A673 (cell line): ENCODE results near the gene DLGAP1. TPM values are rescaled to one million over a fixed set of nuclear protein-coding genes. Genes with fewer than 3 reads are reported as not detected.

ENCODE experiments used
- BruUV-seq: library from RNA; stranded (reverse); fragments of 400-500 nt; replicated peaks from 2 replicates; lab custom pipeline; 2021; lab: Mats Ljungman, UMichigan
- CTCF ChIA-PET: fragments of 300-600 bp; sonication (Branson Sonifier 250); formaldehyde crosslinking; loops from one replicate; lab custom pipeline; 2022; ENCODE audit warnings: antibody characterized with exemption; lab: Charles Lee
- POLR2A ChIA-PET: fragments of 300-600 bp; sonication (Branson Sonifier 250); formaldehyde crosslinking; loops from one replicate; lab custom pipeline; 2022; ENCODE audit warnings: antibody characterized with exemption; ENCODE audit not compliant: low non-redundant PET; lab: Charles Lee
- DNase-seq: peaks from one replicate; pipeline ENCODE4 v3.0.0-alpha.2; 2015; ENCODE audit warnings: low spot score
- H3K27ac ChIP-seq: fragments of 200-600 bp; sonication (generic); 2 replicates; pipeline ENCODE4 v1.5.1; 2016; ENCODE audit warnings: mixed run types, low read depth, mild to moderate bottlenecking, mixed read lengths, antibody characterized with exemption, low read length; ENCODE audit not compliant: poor library complexity, severe bottlenecking
- H3K27me3 ChIP-seq: fragments of 200-600 bp; sonication (generic); replicated peaks from 2 replicates; pipeline ENCODE4 v1.6.1; 2017; ENCODE audit warnings: mixed run types, low read depth, mild to moderate bottlenecking, mixed read lengths, antibody characterized with exemption, low read length; ENCODE audit not compliant: insufficient read depth, poor library complexity
- H3K36me3 ChIP-seq: fragments of 200-600 bp; sonication (generic); 2 replicates; pipeline ENCODE4 v1.6.1; 2016; ENCODE audit warnings: mixed run types, mild to moderate bottlenecking, mixed read lengths, antibody characterized with exemption, low read length; ENCODE audit not compliant: insufficient read depth, poor library complexity, severe bottlenecking
- H3K4me1 ChIP-seq: fragments of 200-600 bp; sonication (generic); 2 replicates; pipeline ENCODE4 v1.6.1; 2017; ENCODE audit warnings: mixed run types, mild to moderate bottlenecking, mixed read lengths, antibody characterized with exemption, low read length; ENCODE audit not compliant: insufficient read depth, poor library complexity, severe bottlenecking
- H3K4me3 ChIP-seq: fragments of 200-600 bp; sonication (generic); 2 replicates; pipeline ENCODE4 v1.5.1; 2016; ENCODE audit warnings: low read depth, mixed run types, mild to moderate bottlenecking, mixed read lengths, low read length; ENCODE audit not compliant: poor library complexity, severe bottlenecking
- H3K9me3 ChIP-seq: fragments of 200-600 bp; sonication (generic); 2 replicates; pipeline ENCODE4 v1.6.1; 2016; ENCODE audit warnings: mixed run types, low read depth, mild to moderate bottlenecking, mixed read lengths, antibody characterized with exemption, low read length; ENCODE audit not compliant: poor library complexity, severe bottlenecking
- EZH2 ChIP-seq: fragments of 200-600 bp; sonication (generic); IDR thresholded peaks from 2 replicates; pipeline ENCODE4 v1.6.1; 2017; ENCODE audit warnings: borderline replicate concordance, low read depth, mild to moderate bottlenecking, mixed read lengths, antibody characterized with exemption, low read length; ENCODE audit not compliant: poor library complexity, severe bottlenecking
- intact Hi-C: fragments of 100-400 bp; cut with micrococcal nuclease; formaldehyde crosslinking; loops from one replicate; pipeline ENCODE4 v1.10.0; 2022; ENCODE audit not compliant: unreplicated experiment
- total RNA-seq: library from RNA; stranded (reverse); gene quantifications from 2 replicates; pipeline ENCODE4 v1.2.3, GENCODE V29; 2021
- TF ChIP-seq, protein P1 (sequence below): fragments of 300-800, 200-600 bp; sonication (generic); conservative IDR thresholded peaks from 2 replicates; pipeline ENCODE4 v1.5.1; 2017; ENCODE audit warnings: low read depth, mild to moderate bottlenecking, antibody characterized with exemption, low read length, moderate library complexity, mixed read lengths

The DLGAP1 gene
- total RNA-seq, 1 experiment from 2014 or later, result 135 TPM

DNA sequence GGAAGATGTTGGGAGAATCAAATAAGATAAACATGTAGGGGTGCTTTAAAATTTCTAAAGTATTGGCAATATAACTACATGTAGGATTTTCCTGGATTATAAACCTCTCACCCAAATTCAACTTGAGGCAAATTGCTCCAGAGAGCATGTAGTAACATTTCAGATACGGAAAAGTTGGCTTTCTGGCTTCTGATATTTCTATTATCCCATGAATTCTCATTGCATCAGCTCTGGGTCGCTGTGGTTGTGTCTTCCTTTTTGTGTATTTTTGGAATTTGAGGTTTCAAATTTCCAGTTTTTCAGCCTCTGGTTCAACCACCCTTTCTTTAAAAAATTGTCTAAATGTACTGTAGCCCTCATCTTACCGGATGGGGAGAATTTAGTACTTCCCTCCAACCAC lies 972.8 kb downstream of the DLGAP1 start:
- H3K4me3 ChIP-seq, result no peak overlapping the region
- H3K9me3 ChIP-seq, result no peaks in the 10 kb centered on the region
- BruUV-seq, result no TSS peak
- no peak overlapping the region for H3K27ac ChIP-seq
- no peaks in the 10 kb centered on the region for H3K36me3 ChIP-seq
- ChIA-PET POLR2A (interaction anchor here (0.6 kb wide), 1 partner anchor 187 kb away, joined by 11 read pairs; no protein-coding TSS in a partner anchor), CTCF (interaction anchor here (0.6 to 0.9 kb wide), 2 partner anchors 8 to 27 kb away, joined by 4 to 5 read pairs; no protein-coding TSS in a partner anchor)
- H3K4me1 ChIP-seq, result no peaks in the 10 kb centered on the region
- no peak for DNase-seq
- intact Hi-C loops, result no loop called here
- H3K27me3 ChIP-seq, result no peaks in the 10 kb centered on the region
- no peak for TF ChIP-seq EZH2
- TF ChIP-seq, protein P1, sequence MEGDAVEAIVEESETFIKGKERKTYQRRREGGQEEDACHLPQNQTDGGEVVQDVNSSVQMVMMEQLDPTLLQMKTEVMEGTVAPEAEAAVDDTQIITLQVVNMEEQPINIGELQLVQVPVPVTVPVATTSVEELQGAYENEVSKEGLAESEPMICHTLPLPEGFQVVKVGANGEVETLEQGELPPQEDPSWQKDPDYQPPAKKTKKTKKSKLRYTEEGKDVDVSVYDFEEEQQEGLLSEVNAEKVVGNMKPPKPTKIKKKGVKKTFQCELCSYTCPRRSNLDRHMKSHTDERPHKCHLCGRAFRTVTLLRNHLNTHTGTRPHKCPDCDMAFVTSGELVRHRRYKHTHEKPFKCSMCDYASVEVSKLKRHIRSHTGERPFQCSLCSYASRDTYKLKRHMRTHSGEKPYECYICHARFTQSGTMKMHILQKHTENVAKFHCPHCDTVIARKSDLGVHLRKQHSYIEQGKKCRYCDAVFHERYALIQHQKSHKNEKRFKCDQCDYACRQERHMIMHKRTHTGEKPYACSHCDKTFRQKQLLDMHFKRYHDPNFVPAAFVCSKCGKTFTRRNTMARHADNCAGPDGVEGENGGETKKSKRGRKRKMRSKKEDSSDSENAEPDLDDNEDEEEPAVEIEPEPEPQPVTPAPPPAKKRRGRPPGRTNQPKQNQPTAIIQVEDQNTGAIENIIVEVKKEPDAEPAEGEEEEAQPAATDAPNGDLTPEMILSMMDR, result no peak

DNA sequence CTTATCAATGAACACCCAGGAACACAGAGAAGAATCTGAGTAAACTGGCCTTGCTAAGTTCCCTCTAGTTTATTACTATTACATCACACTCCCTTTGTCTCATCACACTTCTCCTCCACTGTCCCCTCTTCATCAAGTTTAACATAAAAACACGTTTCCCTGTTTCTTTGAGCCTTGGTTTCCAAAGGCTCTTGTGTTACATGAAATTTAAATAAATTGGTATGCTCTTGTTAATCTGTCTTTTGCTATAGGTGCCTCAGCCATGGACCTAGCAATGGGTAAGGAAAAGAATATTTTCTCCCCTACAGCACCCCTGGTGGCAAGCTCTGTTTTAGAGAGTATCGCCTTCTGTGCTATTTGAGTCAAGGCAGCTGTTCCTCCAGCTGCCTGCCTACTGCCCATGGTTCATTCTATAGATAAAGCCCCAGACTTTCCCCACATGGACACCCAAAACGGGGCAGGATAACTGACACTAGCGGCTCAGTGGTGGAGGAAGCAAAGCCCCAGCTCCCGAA lies 973.4 kb downstream of the DLGAP1 start:
- H3K36me3 ChIP-seq, result no peaks in the 10 kb centered on the region
- H3K27ac ChIP-seq, result no peak overlapping the region
- intact Hi-C loops, result no loop called here
- DNase-seq, result peak; percentile 69
- no peaks in the 10 kb centered on the region for H3K4me1 ChIP-seq
- CTCF ChIA-PET, result interaction anchor here (0.9 kb wide), 1 partner anchor 27 kb away, joined by 4 read pairs; no protein-coding TSS in a partner anchor
- no TSS peak for BruUV-seq
- no peaks in the 10 kb centered on the region for H3K27me3 ChIP-seq
- no peak overlapping the region for H3K4me3 ChIP-seq
- POLR2A ChIA-PET, result interaction anchor here (0.5 to 0.6 kb wide), 2 partner anchors 34 to 186 kb away, joined by 9 to 11 read pairs; no protein-coding TSS in a partner anchor
- TF ChIP-seq, protein P1, result peak; percentile 80
- no peak for TF ChIP-seq EZH2
- H3K9me3 ChIP-seq, result no peaks in the 10 kb centered on the region

DNA sequence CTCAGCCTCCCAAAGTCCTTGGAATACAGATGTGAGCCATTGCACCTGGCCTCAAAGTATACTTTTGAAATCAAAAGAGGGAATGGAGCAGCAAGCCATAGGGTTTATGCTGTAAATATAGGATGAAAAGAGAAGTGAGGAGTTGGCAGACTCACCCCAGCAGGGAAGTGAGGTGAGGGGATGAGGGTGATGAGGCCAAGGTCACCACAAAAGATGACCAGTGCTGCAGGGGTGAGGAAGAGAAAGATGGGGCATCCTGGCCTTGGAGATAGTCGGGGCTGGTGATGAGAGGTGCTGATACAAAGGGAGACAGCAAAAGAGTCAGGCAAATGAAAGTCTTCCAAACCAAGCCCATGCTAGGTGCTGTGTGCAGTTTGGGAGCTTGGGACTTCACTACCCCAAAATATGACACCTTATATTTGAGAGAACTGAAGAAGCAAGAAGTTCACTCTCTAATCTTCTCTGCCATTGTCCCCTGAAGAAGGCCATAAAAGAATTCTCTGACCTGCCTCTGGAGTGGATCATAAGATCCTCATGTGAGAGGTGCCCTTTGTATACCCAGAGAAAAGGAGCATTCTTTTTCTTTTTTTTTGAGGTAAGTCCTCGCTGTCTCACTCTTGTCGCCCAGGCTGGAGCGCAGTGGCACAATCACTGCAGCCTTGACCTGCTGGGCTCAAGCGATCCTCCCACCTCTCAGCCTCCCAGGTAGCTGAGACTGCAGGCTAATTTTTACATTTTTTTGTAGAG lies 974.1 kb downstream of the DLGAP1 start:
- H3K36me3 ChIP-seq, result no peaks in the 10 kb centered on the region
- H3K27me3 ChIP-seq, result no peaks in the 10 kb centered on the region
- H3K9me3 ChIP-seq, result no peaks in the 10 kb centered on the region
- H3K4me3 ChIP-seq, result no peak overlapping the region
- no peaks in the 10 kb centered on the region for H3K4me1 ChIP-seq
- CTCF ChIA-PET, result interaction anchor here (0.7 kb wide), 1 partner anchor 184 kb away, joined by 3 read pairs; no protein-coding TSS in a partner anchor
- no peak overlapping the region for H3K27ac ChIP-seq
- no peak for DNase-seq
- no TSS peak for BruUV-seq
- no peak for TF ChIP-seq EZH2
- TF ChIP-seq, protein P1, result no peak
- POLR2A ChIA-PET, result interaction anchor here (0.5 kb wide), 1 partner anchor 33 kb away, joined by 9 read pairs; no protein-coding TSS in a partner anchor
- intact Hi-C loops, result no loop called here
